Measurements from ENCODE around the gene KIF3C. TPM values are rescaled to one million over a fixed set of nuclear protein-coding genes. Genes with fewer than 3 reads are reported as not detected.

The KIF3C gene
- total and polyA plus RNA-seq, 2 of the 4 experiments (the other 2 are of a cell fraction): 8.3 to 15.4 TPM

GRCh38 chr2:26025509-26025908, 43.2 kb upstream of the KIF3C start:
- Histone ChIP-seq H2AK9ac (replicated peaks; ENCODE audit: low read depth, low read length, poor library complexity) (no peak overlapping the region), H3K4ac (ENCODE audit: low read depth, low read length) (no peak overlapping the region), H3K27me3 (ENCODE audit: control insufficient read depth, insufficient read depth, low read length) (peaks cover 2% of the 10 kb centered on the region; the same call in 1 of the 2 replicates), H4K5ac (ENCODE audit: low read depth, low read length) (no peak overlapping the region), H3K14ac (replicated peaks; ENCODE audit: low read depth, low read length) (no peak overlapping the region), H3K27ac (ENCODE audit: insufficient read depth, low read length) (no peak overlapping the region), H2BK5ac (ENCODE audit: low read depth, low read length, poor library complexity, severe bottlenecking) (no peak overlapping the region), H3K4me2 (ENCODE audit: low read depth, low read length) (no peak overlapping the region), H4K20me1 (ENCODE audit: insufficient read depth, low read length) (no peaks in the 10 kb centered on the region), H3K79me1 (ENCODE audit: low read depth in 1 of 2, low read length in 2 of 2) (no peaks in the 10 kb centered on the region), H2BK120ac (ENCODE audit: low read depth, low read length) (no peak overlapping the region), H3K4me3 (ENCODE audit: insufficient read depth, low read depth, low read length) (no peak overlapping the region), H2AK5ac (ENCODE audit: low read depth, low read length) (no peak overlapping the region), H3K9me1 (ENCODE audit: insufficient read depth, low read length) (no peaks in the 10 kb centered on the region), H3K9me3 (ENCODE audit: control insufficient read depth, insufficient read depth, low read length) (no peaks in the 10 kb centered on the region), H3K18ac (ENCODE audit: low read depth, low read length) (no peak overlapping the region), H3K9ac (ENCODE audit: low read depth, low read length) (no peak overlapping the region), H3K4me1 (ENCODE audit: control insufficient read depth, insufficient read depth, low read length) (no peaks in the 10 kb centered on the region), H2BK15ac (ENCODE audit: low read depth, low read length) (no peak overlapping the region), H3K36me3 (ENCODE audit: control insufficient read depth, insufficient read depth, low read length) (no peaks in the 10 kb centered on the region), H2BK20ac (ENCODE audit: low read depth, low read length) (no peak overlapping the region), H4K91ac (ENCODE audit: insufficient read depth, low read depth, low read length) (no peak overlapping the region), H3K23ac (ENCODE audit: low read depth, low read length) (no peak overlapping the region; the same call in 1 of the 2 replicates), H3K56ac (ENCODE audit: extremely low read depth, insufficient read depth, low read length) (no peak overlapping the region), H2AFZ (replicated peaks; ENCODE audit: low read length, poor library complexity) (no peak overlapping the region), H4K8ac (ENCODE audit: low read depth in 2 of 2, low read length in 2 of 2) (no peak overlapping the region)
- BruUV-seq (replicated peaks): no TSS peak
- CTCF ChIA-PET: interaction anchor here (0.6 to 1.5 kb wide), 3 partner anchors 11 to 42 kb away, joined by 3 to 5 read pairs (median 4); no protein-coding TSS in a partner anchor
- peak; percentile 96 for ATAC-seq (ENCODE audit: low read depth)
- POLR2A ChIA-PET (ENCODE audit: unreplicated experiment): no interaction called here
- TF ChIP-seq CEBPB (IDR thresholded peaks at IDR 0.05; ENCODE audit: low read depth, low read length): no peak
- no peak for TF ChIP-seq FOS (IDR thresholded peaks at IDR 0.05; ENCODE audit: low read depth, low read length)
- TF ChIP-seq MAZ (IDR thresholded peaks at IDR 0.05; ENCODE audit: borderline replicate concordance, low read depth, low read length): no peak
- no peak for TF ChIP-seq CHD1 (IDR thresholded peaks at IDR 0.05; ENCODE audit: low read depth, low read length)
- no peak for TF ChIP-seq RAD21 (IDR thresholded peaks at IDR 0.05; ENCODE audit: low read length)
- TF ChIP-seq BHLHE40 (IDR thresholded peaks at IDR 0.05; ENCODE audit: low read depth, low read length): no peak
- TF ChIP-seq USF2 (IDR thresholded peaks at IDR 0.05; ENCODE audit: low read depth, low read length): no peak
- TF ChIP-seq ELK1 (IDR thresholded peaks at IDR 0.05; ENCODE audit: borderline replicate concordance, low read depth, low read length): no peak
- TF ChIP-seq MAFK (IDR thresholded peaks at IDR 0.05; ENCODE audit: low read depth, low read length): no peak
- TF ChIP-seq RFX5 (IDR thresholded peaks at IDR 0.05; ENCODE audit: low read depth, low read length): no peak
- TF ChIP-seq MXI1 (IDR thresholded peaks at IDR 0.05; ENCODE audit: borderline replicate concordance, low read depth, low read length): no peak
- no peak for TF ChIP-seq POLR2A (IDR thresholded peaks at IDR 0.05; ENCODE audit: low read depth, low read length)
- no peak for TF ChIP-seq RCOR1 (IDR thresholded peaks at IDR 0.05; ENCODE audit: insufficient replicate concordance, low read length)
- in situ Hi-C loops (cut with MboI; ENCODE audit: low sequenced_read_pairs) (no loop called here), dilution Hi-C loops (cut with HindIII; ENCODE audit: low sequenced_read_pairs, unreplicated experiment) (no loop called here), intact Hi-C loops (cut with micrococcal nuclease) (no loop called here)
- no peak for DNase-seq

Measured in IMR-90 (cell line).